ENCODE data around the gene FAM83B.

DNA sequence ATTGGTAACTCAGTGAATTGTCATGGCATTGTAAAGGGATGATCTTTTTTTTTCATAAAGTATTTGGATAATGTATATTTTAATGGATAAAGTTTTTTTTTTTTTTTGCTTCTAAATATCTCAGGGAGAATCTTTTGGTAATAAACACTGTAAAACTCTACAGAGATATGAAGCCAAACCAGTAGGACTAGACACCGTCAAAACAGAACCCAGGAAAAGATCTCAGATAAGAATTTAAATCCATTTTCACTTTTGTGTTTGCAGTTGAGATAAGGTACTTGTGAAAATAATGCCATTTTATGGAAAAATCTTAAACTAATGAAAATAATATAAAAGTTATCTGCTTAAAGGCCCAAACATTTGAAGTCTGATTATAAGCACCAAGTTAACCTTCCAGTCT lies 27.0 kb downstream of the FAM83B start:
- TF ChIP-seq, protein P1, sequence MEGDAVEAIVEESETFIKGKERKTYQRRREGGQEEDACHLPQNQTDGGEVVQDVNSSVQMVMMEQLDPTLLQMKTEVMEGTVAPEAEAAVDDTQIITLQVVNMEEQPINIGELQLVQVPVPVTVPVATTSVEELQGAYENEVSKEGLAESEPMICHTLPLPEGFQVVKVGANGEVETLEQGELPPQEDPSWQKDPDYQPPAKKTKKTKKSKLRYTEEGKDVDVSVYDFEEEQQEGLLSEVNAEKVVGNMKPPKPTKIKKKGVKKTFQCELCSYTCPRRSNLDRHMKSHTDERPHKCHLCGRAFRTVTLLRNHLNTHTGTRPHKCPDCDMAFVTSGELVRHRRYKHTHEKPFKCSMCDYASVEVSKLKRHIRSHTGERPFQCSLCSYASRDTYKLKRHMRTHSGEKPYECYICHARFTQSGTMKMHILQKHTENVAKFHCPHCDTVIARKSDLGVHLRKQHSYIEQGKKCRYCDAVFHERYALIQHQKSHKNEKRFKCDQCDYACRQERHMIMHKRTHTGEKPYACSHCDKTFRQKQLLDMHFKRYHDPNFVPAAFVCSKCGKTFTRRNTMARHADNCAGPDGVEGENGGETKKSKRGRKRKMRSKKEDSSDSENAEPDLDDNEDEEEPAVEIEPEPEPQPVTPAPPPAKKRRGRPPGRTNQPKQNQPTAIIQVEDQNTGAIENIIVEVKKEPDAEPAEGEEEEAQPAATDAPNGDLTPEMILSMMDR (conservative IDR thresholded peaks at IDR 0.05; ENCODE audit: low read depth, low read length), result no peak
- no peak for TF ChIP-seq EZH2 (IDR thresholded peaks at IDR 0.05; ENCODE audit: low read length, unreplicated experiment)
